Breast epithelium (tissue), 4 donors: ENCODE results near the gene ZFP62. TPM values are rescaled to one million over a fixed set of nuclear protein-coding genes. Genes with fewer than 3 reads are reported as not detected.

ENCODE experiments used
- DNase-seq, 2 donors: peaks; one replicate each; pipeline ENCODE4 v3.0.0-alpha.2; 2019; ENCODE audit warnings: low spot score in 2 of 2
- H3K27ac ChIP-seq, 2 donors: fragments of 200-600 bp; sonication (generic) in 1 of 2; one replicate each; pipeline ENCODE4 v1.5.1; 2016 to 2019; ENCODE audit warnings: mild to moderate bottlenecking in 1 of 2
- H3K27me3 ChIP-seq, 2 donors: fragments of 200-600 bp; sonication (generic) in 1 of 2; one replicate each; pipeline versions ENCODE4 v1.5.1 to v1.6.0; 2017 to 2019; ENCODE audit warnings: control low read depth in 1 of 2, mild to moderate bottlenecking in 1 of 2
- H3K36me3 ChIP-seq: fragments of 200-600 bp; one replicate; pipeline ENCODE4 v1.5.1; 2019
- H3K4me1 ChIP-seq, 2 donors: fragments of 200-600 bp; sonication (generic); one replicate each; pipeline ENCODE4 v1.5.1; 2016 to 2019; ENCODE audit warnings: control low read depth in 1 of 2
- H3K4me3 ChIP-seq, 3 donors: fragments of 200-600 bp; sonication (generic); 1 replicate in 2 of 3; 2 replicates in 1 of 3; pipeline ENCODE4 v1.5.1; 2016 to 2019; ENCODE audit warnings: mild to moderate bottlenecking in 3 of 3, moderate library complexity in 2 of 3
- H3K9me3 ChIP-seq, 2 donors: fragments of 200-600 bp; sonication (generic) in 1 of 2; one replicate each; pipeline ENCODE4 v1.5.1; 2016 to 2019; ENCODE audit warnings: control low read depth in 1 of 2
- POLR2A ChIP-seq: fragments of 450-650 bp; IDR thresholded peaks from one replicate; pipeline ENCODE4 v1.6.1; 2016; ENCODE audit warnings: antibody characterized with exemption, mild to moderate bottlenecking, moderate library complexity
- POLR2AphosphoS5 ChIP-seq, 3 donors: sonication (generic); formaldehyde crosslinking; IDR thresholded peaks; one replicate each; pipeline ENCODE4 v1.6.1; 2017; ENCODE audit warnings: antibody characterized with exemption in 3 of 3
- intact Hi-C: fragments of 100-400 bp; cut with DNase I; formaldehyde crosslinking; loops from one replicate; pipeline ENCODE4 v1.15.1; 2023; ENCODE audit warnings: low total_unique reads
- total RNA-seq, 3 donors: library from RNA; depleted of rRNA; stranded (reverse); fragments of >200 nt; gene quantifications; one replicate each; pipeline ENCODE4 v1.1.0, GENCODE V29; 2016
- TF ChIP-seq, protein P1 (sequence below), 3 donors: fragments of 450-650 bp; IDR thresholded peaks; one replicate each; pipeline ENCODE4 v1.5.1; 2016 to 2017; ENCODE audit warnings: antibody characterized with exemption in 3 of 3, mild to moderate bottlenecking in 3 of 3, moderate library complexity in 3 of 3

Gene ZFP62
- total RNA-seq, 3 donors from 2014 or later = 18.6 to 49.6 (median 35.4) TPM

DNA sequence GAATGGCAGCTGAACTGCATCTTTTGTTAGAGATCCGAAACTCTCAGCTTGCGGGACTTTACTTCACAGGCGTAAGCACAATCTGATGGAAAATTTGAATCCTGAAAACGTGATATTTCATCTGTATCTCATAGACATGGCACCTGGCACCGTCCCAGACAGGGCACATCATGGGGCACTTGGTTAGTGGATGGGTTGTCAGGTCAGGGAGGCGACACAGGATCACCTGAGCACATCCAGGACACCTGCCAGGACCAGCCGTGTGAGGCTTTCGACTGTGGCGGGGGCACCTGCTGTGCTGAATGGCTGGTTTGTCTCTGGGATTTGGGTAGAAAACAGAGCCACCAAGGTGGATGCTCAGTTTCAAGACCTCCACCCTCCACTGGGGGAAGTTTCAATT is 11.3 kb upstream of the ZFP62 start:
- no peak for DNase-seq
- Histone ChIP-seq H3K9me3 (no peaks in the 10 kb centered on the region), H3K36me3 (no peaks in the 10 kb centered on the region), H3K4me1 (no peaks in the 10 kb centered on the region), H3K27me3 (no peaks in the 10 kb centered on the region), H3K4me3 (no peak overlapping the region), H3K27ac (no peak overlapping the region)
- intact Hi-C loops = no loop called here
- no peak for TF ChIP-seq POLR2A
- no peak for TF ChIP-seq POLR2AphosphoS5 (IDR thresholded peaks at IDR 0.05)
- TF ChIP-seq, protein P1, sequence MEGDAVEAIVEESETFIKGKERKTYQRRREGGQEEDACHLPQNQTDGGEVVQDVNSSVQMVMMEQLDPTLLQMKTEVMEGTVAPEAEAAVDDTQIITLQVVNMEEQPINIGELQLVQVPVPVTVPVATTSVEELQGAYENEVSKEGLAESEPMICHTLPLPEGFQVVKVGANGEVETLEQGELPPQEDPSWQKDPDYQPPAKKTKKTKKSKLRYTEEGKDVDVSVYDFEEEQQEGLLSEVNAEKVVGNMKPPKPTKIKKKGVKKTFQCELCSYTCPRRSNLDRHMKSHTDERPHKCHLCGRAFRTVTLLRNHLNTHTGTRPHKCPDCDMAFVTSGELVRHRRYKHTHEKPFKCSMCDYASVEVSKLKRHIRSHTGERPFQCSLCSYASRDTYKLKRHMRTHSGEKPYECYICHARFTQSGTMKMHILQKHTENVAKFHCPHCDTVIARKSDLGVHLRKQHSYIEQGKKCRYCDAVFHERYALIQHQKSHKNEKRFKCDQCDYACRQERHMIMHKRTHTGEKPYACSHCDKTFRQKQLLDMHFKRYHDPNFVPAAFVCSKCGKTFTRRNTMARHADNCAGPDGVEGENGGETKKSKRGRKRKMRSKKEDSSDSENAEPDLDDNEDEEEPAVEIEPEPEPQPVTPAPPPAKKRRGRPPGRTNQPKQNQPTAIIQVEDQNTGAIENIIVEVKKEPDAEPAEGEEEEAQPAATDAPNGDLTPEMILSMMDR (IDR thresholded peaks at IDR 0.05) = no peak

DNA sequence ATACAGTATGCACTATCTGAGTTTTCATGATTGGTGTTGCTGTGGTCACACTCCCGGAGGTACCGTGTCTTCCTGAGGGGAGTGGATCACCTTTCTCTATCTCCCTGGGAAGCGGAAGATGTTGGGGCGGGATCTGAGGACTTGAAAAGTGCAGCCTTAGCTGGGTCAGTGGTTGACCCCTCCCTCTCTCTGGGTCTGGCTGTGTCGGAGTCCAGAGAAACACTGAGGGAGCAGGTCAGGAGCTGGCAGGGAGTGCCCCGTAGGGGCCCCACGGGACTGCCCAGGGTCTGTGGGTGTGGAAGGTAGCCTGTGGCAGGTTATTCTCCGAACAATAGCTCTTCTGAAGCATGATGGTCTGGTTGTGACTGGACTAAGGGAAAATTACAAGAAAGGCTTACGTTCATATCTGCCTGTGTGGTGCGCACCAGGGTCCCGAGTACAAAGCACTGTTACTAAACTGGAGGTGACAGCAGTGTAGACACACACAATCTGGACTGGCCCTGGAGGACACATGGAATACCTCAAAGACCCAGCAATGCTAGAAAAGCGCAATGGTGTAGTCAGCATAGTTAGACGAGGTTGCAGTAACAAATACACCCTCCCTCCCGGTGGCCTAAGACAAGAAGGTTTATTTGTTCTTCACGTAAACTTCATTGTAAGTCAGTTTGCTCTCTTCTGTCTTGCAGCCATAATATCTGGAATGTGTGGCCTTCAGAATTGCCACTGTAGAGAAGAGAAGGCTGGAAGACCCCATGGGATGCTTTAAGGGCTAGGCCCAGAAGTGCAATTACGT is 9.4 kb upstream of the ZFP62 start:
- no peaks in the 10 kb centered on the region for H3K27me3 ChIP-seq
- TF ChIP-seq, protein P1 (IDR thresholded peaks at IDR 0.05) = no peak
- TF ChIP-seq POLR2AphosphoS5 (IDR thresholded peaks at IDR 0.05) (no peak), POLR2A (no peak)
- H3K4me1 ChIP-seq = no peaks in the 10 kb centered on the region
- peak overlapping the region; percentile 13 to 54 for H3K27ac ChIP-seq
- no peak overlapping the region for H3K4me3 ChIP-seq
- DNase-seq = no peak
- no peaks in the 10 kb centered on the region for H3K36me3 ChIP-seq
- no peaks in the 10 kb centered on the region for H3K9me3 ChIP-seq
- intact Hi-C loops = no loop called here

DNA sequence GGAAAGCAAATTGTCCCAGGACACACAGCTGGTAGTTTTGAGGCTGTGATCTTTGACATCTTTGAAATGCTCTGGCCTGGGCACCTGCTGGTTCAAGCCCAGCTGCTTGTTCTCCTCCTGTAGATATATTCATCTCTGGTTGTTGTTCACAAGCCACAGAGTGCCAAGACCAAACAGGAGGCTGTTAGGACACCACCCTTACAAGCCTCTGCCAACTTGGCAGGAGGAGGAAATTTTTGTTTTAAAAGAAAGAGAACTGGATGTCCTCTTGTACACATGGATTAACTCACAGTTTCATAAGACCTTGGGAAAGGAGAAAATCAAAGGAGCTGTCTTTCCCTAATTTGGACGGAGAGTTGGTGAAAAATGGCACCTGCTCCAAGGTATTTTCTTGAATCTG is 8.5 kb upstream of the ZFP62 start:
- TF ChIP-seq POLR2A (no peak), POLR2AphosphoS5 (IDR thresholded peaks at IDR 0.05) (peak in 1 of 3 donors; percentile 7)
- TF ChIP-seq, protein P1 (IDR thresholded peaks at IDR 0.05) = no peak
- intact Hi-C loops = loop anchor here (10.0 kb wide), 1 partner anchor 85 kb away; no protein-coding TSS in a partner anchor
- Histone ChIP-seq H3K9me3 (no peaks in the 10 kb centered on the region), H3K27me3 (no peaks in the 10 kb centered on the region), H3K4me3 (no peak overlapping the region), H3K36me3 (no peaks in the 10 kb centered on the region), H3K27ac (peak overlapping the region in 1 of 2 donors; percentile 54), H3K4me1 (no peaks in the 10 kb centered on the region)
- DNase-seq = peak in 1 of 2 donors; percentile 68

DNA sequence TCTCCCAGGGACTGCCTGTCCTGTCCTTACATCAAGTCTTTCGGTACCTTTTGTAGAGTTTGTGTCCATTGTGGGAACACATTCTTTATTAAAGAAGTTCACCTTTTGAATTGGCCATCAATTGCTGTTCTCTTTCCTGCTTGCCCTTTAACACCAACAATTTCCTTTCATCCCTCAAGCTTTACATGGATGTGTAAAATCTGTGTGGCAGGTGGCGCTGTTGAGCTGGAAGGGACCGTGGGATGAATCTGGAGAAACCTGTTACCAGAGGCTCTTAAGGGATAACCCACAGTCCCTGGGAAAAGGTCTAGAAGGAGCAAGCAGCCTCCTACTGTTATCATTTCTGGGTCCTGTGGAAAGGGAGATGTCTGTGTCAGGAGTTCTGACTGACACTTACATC is 7.9 kb upstream of the ZFP62 start:
- intact Hi-C loops = loop anchor here (10.0 kb wide), 1 partner anchor 84 kb away; no protein-coding TSS in a partner anchor
- H3K27ac ChIP-seq = no peak overlapping the region

More for the DNA sequence above, 7.9 kb upstream of the ZFP62 start:
- Histone ChIP-seq H3K36me3 (no peaks in the 10 kb centered on the region), H3K9me3 (no peaks in the 10 kb centered on the region), H3K27me3 (no peaks in the 10 kb centered on the region), H3K4me1 (no peaks in the 10 kb centered on the region), H3K4me3 (no peak overlapping the region)
- peak; percentile 80 to 87 for DNase-seq
- TF ChIP-seq, protein P1 (IDR thresholded peaks at IDR 0.05) = peak; percentile 62 to 82 (median 80)
- TF ChIP-seq POLR2AphosphoS5 (IDR thresholded peaks at IDR 0.05) (peak in 1 of 3 donors; percentile 27), POLR2A (no peak)
